Panc1 (cell line): ENCODE measurements around the gene ASPM. TPM values are rescaled to one million over a fixed set of nuclear protein-coding genes. Genes with fewer than 3 reads are reported as not detected.

Source experiments
- ATAC-seq: fragments of 200-7000 bp; cut with Tn5 transposase; 2 replicates; pipeline ENCODE4 v1.9.1; 2020; ENCODE audit warnings: mild to moderate bottlenecking, moderate library complexity
- BruUV-seq: library from RNA; stranded (reverse); fragments of 400-500 nt; replicated peaks from 2 replicates; lab custom pipeline; 2021; lab: Mats Ljungman, UMichigan
- CTCF ChIA-PET: fragments of 300-600 bp; sonication (Branson Sonifier 250); formaldehyde crosslinking; loops from one replicate; lab custom pipeline; 2022; ENCODE audit warnings: antibody characterized with exemption; lab: Charles Lee
- POLR2A ChIA-PET: fragments of 300-600 bp; sonication (Branson Sonifier 250); formaldehyde crosslinking; loops from one replicate; lab custom pipeline; 2022; ENCODE audit warnings: antibody characterized with exemption; lab: Charles Lee
- DNase-seq: peaks from one replicate; pipeline ENCODE4 v3.0.0-alpha.2; 2010; ENCODE audit warnings: low read depth, low spot score
- H3K27ac ChIP-seq: 2 replicates; pipeline ENCODE4 v1.5.1; 2011; ENCODE audit warnings: mild to moderate bottlenecking, low read length, inconsistent platforms
- H3K27me3 ChIP-seq: fragments of 200-500 bp; sonication (Bioruptor generic); 2 replicates; pipeline ENCODE4 v1.6.0; 2014; ENCODE audit warnings: low read length, inconsistent platforms; ENCODE audit not compliant: control insufficient read depth, insufficient read depth
- H3K36me3 ChIP-seq: fragments of 200-500 bp; sonication (Bioruptor generic); 2 replicates; pipeline ENCODE4 v1.5.1; 2014; ENCODE audit warnings: inconsistent platforms, mild to moderate bottlenecking, low read length, moderate library complexity; ENCODE audit not compliant: control insufficient read depth, insufficient read depth
- H3K4me1 ChIP-seq: 2 replicates; pipeline ENCODE4 v1.5.1; 2011; ENCODE audit warnings: inconsistent platforms, mild to moderate bottlenecking, low read length, moderate library complexity; ENCODE audit not compliant: control insufficient read depth, insufficient read depth
- H3K4me3 ChIP-seq, 2 experiments: 2 replicates each; pipeline ENCODE4 v1.5.1; 2011 to 2012; ENCODE audit warnings: low read depth in 2 of 2, low read length in 2 of 2, mild to moderate bottlenecking in 2 of 2, inconsistent platforms in 1 of 2, moderate library complexity in 1 of 2
- H3K9me3 ChIP-seq: fragments of 200-500 bp; sonication (Bioruptor generic); 2 replicates; pipeline ENCODE4 v1.5.1; 2014; ENCODE audit warnings: low read depth, mild to moderate bottlenecking, inconsistent platforms, low read length, moderate library complexity; ENCODE audit not compliant: control insufficient read depth, insufficient read depth
- CTCF ChIP-seq: fragments of 450-650 bp; IDR thresholded peaks from 2 replicates; pipeline ENCODE4 v1.5.1; 2017; ENCODE audit warnings: mild to moderate bottlenecking
- POLR2AphosphoS5 ChIP-seq: IDR thresholded peaks from 2 replicates; pipeline ENCODE4 v1.6.1; 2012; ENCODE audit warnings: mild to moderate bottlenecking, low read depth, low read length, moderate library complexity
- REST ChIP-seq, 2 experiments: IDR thresholded peaks; 2 replicates each; pipeline ENCODE4 v1.6.1; 2011 to 2012; ENCODE audit warnings: low read depth in 2 of 2, control low read depth in 1 of 2, low read length in 1 of 2, mild to moderate bottlenecking in 1 of 2, moderate library complexity in 1 of 2; ENCODE audit not compliant: insufficient read depth in 1 of 2
- SIN3A ChIP-seq: IDR thresholded peaks from 2 replicates; pipeline ENCODE4 v1.6.1; 2012; ENCODE audit warnings: low read depth, mild to moderate bottlenecking, low read length, moderate library complexity, borderline replicate concordance; ENCODE audit not compliant: insufficient read depth
- TCF7L2 ChIP-seq: IDR thresholded peaks from 2 replicates; pipeline ENCODE4 v1.6.1; 2011; ENCODE audit warnings: mild to moderate bottlenecking, low read depth, low read length, inconsistent platforms
- in situ Hi-C: cut with HindIII; loops from 2 replicates; pipeline ENCODE4 v1.10.0; 2016; ENCODE audit warnings: low sequenced_read_pairs, low pct_unique_long_range_greater_than_20kb
- intact Hi-C: fragments of 100-400 bp; cut with micrococcal nuclease; formaldehyde crosslinking; loops from one replicate; pipeline ENCODE4 v1.10.0; 2022; ENCODE audit not compliant: unreplicated experiment
- total RNA-seq: library from RNA; stranded (reverse); gene quantifications from one replicate; pipeline ENCODE4 v1.2.1, GENCODE V29; 2021; ENCODE audit not compliant: unreplicated experiment

ASPM gene
- total RNA-seq, 1 experiment from 2014 or later = 26.9 TPM

GRCh38 chr1:197139169-197139568 is 7.3 kb downstream of the ASPM start:
- H3K27ac ChIP-seq = no peak overlapping the region
- ChIA-PET POLR2A (no interaction called here), CTCF (no interaction called here)
- peaks cover 18% of the 10 kb centered on the region; the same call in 1 of the 2 replicates for H3K36me3 ChIP-seq
- ATAC-seq = no peak
- H3K9me3 ChIP-seq = no peaks in the 10 kb centered on the region
- H3K4me3 ChIP-seq = no peak overlapping the region
- intact Hi-C loops (no loop called here), in situ Hi-C loops (no loop called here)
- H3K4me1 ChIP-seq = peaks cover 1% of the 10 kb centered on the region; the same call in 1 of the 2 replicates
- H3K27me3 ChIP-seq = no peaks in the 10 kb centered on the region
- BruUV-seq = no TSS peak
- TF ChIP-seq POLR2AphosphoS5 = no peak
- TF ChIP-seq REST (IDR thresholded peaks at IDR 0.05; ENCODE audit: insufficient read depth in 1 of 2, low read depth in 2 of 2, low read length in 1 of 2) = no peak
- TF ChIP-seq CTCF = no peak
- TF ChIP-seq TCF7L2 = no peak
- TF ChIP-seq SIN3A = no peak
- DNase-seq = no peak

GRCh38 chr1:197137322-197137721 is 9.1 kb downstream of the ASPM start:
- in situ Hi-C loops = no loop called here
- intact Hi-C loops = no loop called here
- ATAC-seq (no peak), DNase-seq (no peak)
- H3K9me3 ChIP-seq = no peaks in the 10 kb centered on the region
- no peaks in the 10 kb centered on the region for H3K4me1 ChIP-seq
- ChIA-PET POLR2A (no interaction called here), CTCF (no interaction called here)
- BruUV-seq = no TSS peak
- no peak overlapping the region for H3K27ac ChIP-seq
- no peaks in the 10 kb centered on the region for H3K27me3 ChIP-seq
- H3K36me3 ChIP-seq = peaks cover 7% of the 10 kb centered on the region; the same call in 1 of the 2 replicates
- H3K4me3 ChIP-seq = no peak overlapping the region
- no peak for TF ChIP-seq SIN3A
- TF ChIP-seq CTCF = no peak
- no peak for TF ChIP-seq POLR2AphosphoS5
- TF ChIP-seq TCF7L2 = no peak
- TF ChIP-seq REST (IDR thresholded peaks at IDR 0.05; ENCODE audit: insufficient read depth in 1 of 2, low read depth in 2 of 2, low read length in 1 of 2) = no peak
